ENCODE results near the gene CDK14.

DNA sequence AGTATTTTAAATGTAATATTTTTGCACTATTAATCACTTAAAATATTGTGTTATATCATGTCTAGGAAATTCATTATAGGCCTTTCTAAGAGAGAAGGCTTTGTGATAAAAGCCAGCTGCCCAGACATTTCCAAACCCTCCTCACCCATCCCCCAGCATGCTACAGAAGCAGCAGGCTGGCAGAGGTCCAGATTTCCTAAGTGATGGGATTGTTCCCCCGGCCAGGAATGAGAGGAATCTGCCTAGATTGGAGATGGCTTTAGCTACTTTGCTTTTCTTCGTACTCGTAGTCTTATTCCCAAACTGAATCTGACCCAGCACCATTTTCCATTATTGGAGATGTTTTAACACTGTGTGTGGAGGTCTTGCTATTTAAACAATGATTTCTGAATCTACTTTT lies 29.4 kb downstream of the CDK14 start:
- TF ChIP-seq, protein P1, sequence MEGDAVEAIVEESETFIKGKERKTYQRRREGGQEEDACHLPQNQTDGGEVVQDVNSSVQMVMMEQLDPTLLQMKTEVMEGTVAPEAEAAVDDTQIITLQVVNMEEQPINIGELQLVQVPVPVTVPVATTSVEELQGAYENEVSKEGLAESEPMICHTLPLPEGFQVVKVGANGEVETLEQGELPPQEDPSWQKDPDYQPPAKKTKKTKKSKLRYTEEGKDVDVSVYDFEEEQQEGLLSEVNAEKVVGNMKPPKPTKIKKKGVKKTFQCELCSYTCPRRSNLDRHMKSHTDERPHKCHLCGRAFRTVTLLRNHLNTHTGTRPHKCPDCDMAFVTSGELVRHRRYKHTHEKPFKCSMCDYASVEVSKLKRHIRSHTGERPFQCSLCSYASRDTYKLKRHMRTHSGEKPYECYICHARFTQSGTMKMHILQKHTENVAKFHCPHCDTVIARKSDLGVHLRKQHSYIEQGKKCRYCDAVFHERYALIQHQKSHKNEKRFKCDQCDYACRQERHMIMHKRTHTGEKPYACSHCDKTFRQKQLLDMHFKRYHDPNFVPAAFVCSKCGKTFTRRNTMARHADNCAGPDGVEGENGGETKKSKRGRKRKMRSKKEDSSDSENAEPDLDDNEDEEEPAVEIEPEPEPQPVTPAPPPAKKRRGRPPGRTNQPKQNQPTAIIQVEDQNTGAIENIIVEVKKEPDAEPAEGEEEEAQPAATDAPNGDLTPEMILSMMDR (IDR thresholded peaks at IDR 0.05): no peak
- TF ChIP-seq POLR2A (IDR thresholded peaks at IDR 0.05): no peak
